K562 (cell line): ENCODE results near the gene LCNL1. TPM values are rescaled to one million over a fixed set of nuclear protein-coding genes. Genes with fewer than 3 reads are reported as not detected.

Experiments used
- BCL6 ChIP-seq: fragments of 250-450 bp; sonication (Bioruptor Pico); IDR thresholded peaks from 2 replicates; pipeline ENCODE4 v1.4.0; 2020
- CAMTA2 ChIP-seq: fragments of 250-450 bp; sonication (Bioruptor Pico); conservative IDR thresholded peaks from 2 replicates; pipeline ENCODE4 v1.5.1; 2022
- KLF13 ChIP-seq: fragments of 450-650 bp; IDR thresholded peaks from 2 replicates; pipeline ENCODE4 v1.6.1; 2016; ENCODE audit warnings: missing genetic modification characterization, low read depth, mild to moderate bottlenecking, missing compliant biosample characterization, moderate library complexity, borderline replicate concordance
- MTA3 ChIP-seq: fragments of 450-650 bp; formaldehyde crosslinking; IDR thresholded peaks from 2 replicates; pipeline ENCODE4 v1.6.1; 2017; ENCODE audit warnings: mild to moderate bottlenecking, borderline replicate concordance
- NFE2 ChIP-seq: IDR thresholded peaks from 2 replicates; pipeline ENCODE4 v1.6.1; 2014; ENCODE audit warnings: antibody characterized with exemption, low read depth
- POLR2B ChIP-seq: fragments of 450-650 bp; IDR thresholded peaks from 2 replicates; pipeline ENCODE4 v1.6.1; 2018; ENCODE audit warnings: low read depth; ENCODE audit not compliant: partially characterized antibody
- RCOR1 ChIP-seq, 2 experiments: IDR thresholded peaks; 2 replicates each; pipeline ENCODE4 v1.6.1; 2012; ENCODE audit warnings: low read depth in 2 of 2, low read length in 2 of 2, borderline replicate concordance in 1 of 2, improper control_type of control experiment in 1 of 2
- SIRT6 ChIP-seq: IDR thresholded peaks from one replicate; pipeline ENCODE4 v1.6.1; 2012; ENCODE audit warnings: low read depth, mild to moderate bottlenecking, control low read depth, inconsistent platforms, low read length, moderate library complexity
- TARDBP ChIP-seq: fragments of 450-650 bp; IDR thresholded peaks from 2 replicates; pipeline ENCODE4 v1.6.1; 2016
- TCF7L2 ChIP-seq: fragments of 150-350 bp; IDR thresholded peaks from 2 replicates; pipeline ENCODE4 v1.6.1; 2016; ENCODE audit warnings: low read depth, mild to moderate bottlenecking, low read length, moderate library complexity
- TGIF2 ChIP-seq: sonication (generic); formaldehyde crosslinking; IDR thresholded peaks from 2 replicates; pipeline ENCODE4 v1.8.1; 2022; ENCODE audit warnings: mild to moderate bottlenecking, missing genetic modification reagents, moderate library complexity
- ZNF140 ChIP-seq: fragments of 250-450 bp; sonication (Bioruptor Pico); IDR thresholded peaks from 2 replicates; pipeline ENCODE4 v1.8.0; 2021; ENCODE audit warnings: moderate library complexity, mild to moderate bottlenecking, inconsistent platforms
- ZNF197 ChIP-seq: fragments of 200-800 bp; sonication (Bioruptor generic); IDR thresholded peaks from 2 replicates; pipeline ENCODE4 v1.6.1; 2016; ENCODE audit warnings: low read depth, missing genetic modification characterization, missing compliant biosample characterization
- ZNF217 ChIP-seq: sonication (generic); formaldehyde crosslinking; IDR thresholded peaks from 2 replicates; pipeline ENCODE4 v1.8.0; 2022; ENCODE audit warnings: mild to moderate bottlenecking, missing genetic modification reagents
- polyA plus RNA-seq, 8 experiments: library from polyadenylated mRNA; depleted of rRNA in 4 of 8; stranded (reverse) in 5 of 8; unstranded in 3 of 8; fragments of >200 nt; fragmentation: Nextera tagmentation in 2 of 8; fragmentation: Illumina TruSeq in 1 of 8; extraction: Ambion mirVana in 2 of 8; extraction: Trizol in 1 of 8; gene quantifications; 2 replicates each; pipeline versions ENCODE4 v1.2.1 to v1.2.3, GENCODE V29; 2011 to 2014; ENCODE audit warnings: inconsistent platforms in 1 of 8, missing spikeins in 1 of 8
- total RNA-seq, 7 experiments: library from RNA; depleted of rRNA in 6 of 7; stranded (reverse); fragments of >200 nt in 6 of 7; fragmentation: Illumina TruSeq in 2 of 7; extraction: Trizol in 2 of 7; gene quantifications; 2 replicates each; pipeline versions ENCODE4 v1.2.1 to v1.2.3, GENCODE V29; 2011 to 2021; ENCODE audit warnings: low replicate concordance in 1 of 7
- TF ChIP-seq, protein P1 (sequence below): sonication (generic); formaldehyde crosslinking; IDR thresholded peaks from 2 replicates; pipeline ENCODE4 v1.8.1; 2023; ENCODE audit warnings: mild to moderate bottlenecking, missing genetic modification reagents
- TF ChIP-seq, protein P2 (sequence below): fragments of 250-450 bp; sonication (Bioruptor Pico); IDR thresholded peaks from 2 replicates; pipeline ENCODE4 v1.5.0; 2021
- TF ChIP-seq, protein P3 (sequence below): fragments of 450-650 bp; IDR thresholded peaks from 2 replicates; pipeline ENCODE4 v1.6.1; 2017; ENCODE audit warnings: antibody characterized with exemption, mild to moderate bottlenecking
- TF ChIP-seq, protein P4 (sequence below), 3 experiments: fragments of 200-800 bp in 1 of 3; fragments of 250-450 bp in 1 of 3; fragments of 450-650 bp in 1 of 3; sonication (Bioruptor Pico) in 1 of 3; sonication (Bioruptor generic) in 1 of 3; formaldehyde crosslinking in 1 of 3; IDR thresholded peaks; 2 replicates each; pipeline versions ENCODE4 v1.6.1 to v1.8.0; 2016 to 2022; ENCODE audit warnings: mild to moderate bottlenecking in 2 of 3, missing genetic modification characterization in 2 of 3, missing compliant biosample characterization in 1 of 3, moderate library complexity in 1 of 3

The LCNL1 gene
- total and polyA plus RNA-seq, 9 of the 15 experiments (the other 6 are each of a cell fraction or from before 2014, with no cell fraction given), result 0.04 to 0.16 (median 0.04) TPM; not detected in 4

GRCh38 chr9:136964171-136964689 is 18.6 kb upstream of the LCNL1 start (continued):
- TF ChIP-seq, protein P1, sequence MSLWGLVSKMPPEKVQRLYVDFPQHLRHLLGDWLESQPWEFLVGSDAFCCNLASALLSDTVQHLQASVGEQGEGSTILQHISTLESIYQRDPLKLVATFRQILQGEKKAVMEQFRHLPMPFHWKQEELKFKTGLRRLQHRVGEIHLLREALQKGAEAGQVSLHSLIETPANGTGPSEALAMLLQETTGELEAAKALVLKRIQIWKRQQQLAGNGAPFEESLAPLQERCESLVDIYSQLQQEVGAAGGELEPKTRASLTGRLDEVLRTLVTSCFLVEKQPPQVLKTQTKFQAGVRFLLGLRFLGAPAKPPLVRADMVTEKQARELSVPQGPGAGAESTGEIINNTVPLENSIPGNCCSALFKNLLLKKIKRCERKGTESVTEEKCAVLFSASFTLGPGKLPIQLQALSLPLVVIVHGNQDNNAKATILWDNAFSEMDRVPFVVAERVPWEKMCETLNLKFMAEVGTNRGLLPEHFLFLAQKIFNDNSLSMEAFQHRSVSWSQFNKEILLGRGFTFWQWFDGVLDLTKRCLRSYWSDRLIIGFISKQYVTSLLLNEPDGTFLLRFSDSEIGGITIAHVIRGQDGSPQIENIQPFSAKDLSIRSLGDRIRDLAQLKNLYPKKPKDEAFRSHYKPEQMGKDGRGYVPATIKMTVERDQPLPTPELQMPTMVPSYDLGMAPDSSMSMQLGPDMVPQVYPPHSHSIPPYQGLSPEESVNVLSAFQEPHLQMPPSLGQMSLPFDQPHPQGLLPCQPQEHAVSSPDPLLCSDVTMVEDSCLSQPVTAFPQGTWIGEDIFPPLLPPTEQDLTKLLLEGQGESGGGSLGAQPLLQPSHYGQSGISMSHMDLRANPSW (CRISPR knock-in tag), result no peak
- TF ChIP-seq TARDBP, result no peak
- no peak for TF ChIP-seq TCF7L2
- TF ChIP-seq, protein P2, sequence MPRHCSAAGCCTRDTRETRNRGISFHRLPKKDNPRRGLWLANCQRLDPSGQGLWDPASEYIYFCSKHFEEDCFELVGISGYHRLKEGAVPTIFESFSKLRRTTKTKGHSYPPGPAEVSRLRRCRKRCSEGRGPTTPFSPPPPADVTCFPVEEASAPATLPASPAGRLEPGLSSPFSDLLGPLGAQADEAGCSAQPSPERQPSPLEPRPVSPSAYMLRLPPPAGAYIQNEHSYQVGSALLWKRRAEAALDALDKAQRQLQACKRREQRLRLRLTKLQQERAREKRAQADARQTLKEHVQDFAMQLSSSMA (CRISPR knock-in tag), result no peak
- TF ChIP-seq BCL6 (CRISPR knock-in tag), result no peak
- TF ChIP-seq, protein P3, sequence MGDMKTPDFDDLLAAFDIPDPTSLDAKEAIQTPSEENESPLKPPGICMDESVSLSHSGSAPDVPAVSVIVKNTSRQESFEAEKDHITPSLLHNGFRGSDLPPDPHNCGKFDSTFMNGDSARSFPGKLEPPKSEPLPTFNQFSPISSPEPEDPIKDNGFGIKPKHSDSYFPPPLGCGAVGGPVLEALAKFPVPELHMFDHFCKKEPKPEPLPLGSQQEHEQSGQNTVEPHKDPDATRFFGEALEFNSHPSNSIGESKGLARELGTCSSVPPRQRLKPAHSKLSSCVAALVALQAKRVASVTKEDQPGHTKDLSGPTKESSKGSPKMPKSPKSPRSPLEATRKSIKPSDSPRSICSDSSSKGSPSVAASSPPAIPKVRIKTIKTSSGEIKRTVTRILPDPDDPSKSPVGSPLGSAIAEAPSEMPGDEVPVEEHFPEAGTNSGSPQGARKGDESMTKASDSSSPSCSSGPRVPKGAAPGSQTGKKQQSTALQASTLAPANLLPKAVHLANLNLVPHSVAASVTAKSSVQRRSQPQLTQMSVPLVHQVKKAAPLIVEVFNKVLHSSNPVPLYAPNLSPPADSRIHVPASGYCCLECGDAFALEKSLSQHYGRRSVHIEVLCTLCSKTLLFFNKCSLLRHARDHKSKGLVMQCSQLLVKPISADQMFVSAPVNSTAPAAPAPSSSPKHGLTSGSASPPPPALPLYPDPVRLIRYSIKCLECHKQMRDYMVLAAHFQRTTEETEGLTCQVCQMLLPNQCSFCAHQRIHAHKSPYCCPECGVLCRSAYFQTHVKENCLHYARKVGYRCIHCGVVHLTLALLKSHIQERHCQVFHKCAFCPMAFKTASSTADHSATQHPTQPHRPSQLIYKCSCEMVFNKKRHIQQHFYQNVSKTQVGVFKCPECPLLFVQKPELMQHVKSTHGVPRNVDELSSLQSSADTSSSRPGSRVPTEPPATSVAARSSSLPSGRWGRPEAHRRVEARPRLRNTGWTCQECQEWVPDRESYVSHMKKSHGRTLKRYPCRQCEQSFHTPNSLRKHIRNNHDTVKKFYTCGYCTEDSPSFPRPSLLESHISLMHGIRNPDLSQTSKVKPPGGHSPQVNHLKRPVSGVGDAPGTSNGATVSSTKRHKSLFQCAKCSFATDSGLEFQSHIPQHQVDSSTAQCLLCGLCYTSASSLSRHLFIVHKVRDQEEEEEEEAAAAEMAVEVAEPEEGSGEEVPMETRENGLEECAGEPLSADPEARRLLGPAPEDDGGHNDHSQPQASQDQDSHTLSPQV, result peak; percentile 47
- no peak for TF ChIP-seq KLF13 (tag)
- TF ChIP-seq SIRT6, result no peak
- no peak for TF ChIP-seq ZNF197 (CRISPR knock-in tag)
- TF ChIP-seq, protein P4, sequence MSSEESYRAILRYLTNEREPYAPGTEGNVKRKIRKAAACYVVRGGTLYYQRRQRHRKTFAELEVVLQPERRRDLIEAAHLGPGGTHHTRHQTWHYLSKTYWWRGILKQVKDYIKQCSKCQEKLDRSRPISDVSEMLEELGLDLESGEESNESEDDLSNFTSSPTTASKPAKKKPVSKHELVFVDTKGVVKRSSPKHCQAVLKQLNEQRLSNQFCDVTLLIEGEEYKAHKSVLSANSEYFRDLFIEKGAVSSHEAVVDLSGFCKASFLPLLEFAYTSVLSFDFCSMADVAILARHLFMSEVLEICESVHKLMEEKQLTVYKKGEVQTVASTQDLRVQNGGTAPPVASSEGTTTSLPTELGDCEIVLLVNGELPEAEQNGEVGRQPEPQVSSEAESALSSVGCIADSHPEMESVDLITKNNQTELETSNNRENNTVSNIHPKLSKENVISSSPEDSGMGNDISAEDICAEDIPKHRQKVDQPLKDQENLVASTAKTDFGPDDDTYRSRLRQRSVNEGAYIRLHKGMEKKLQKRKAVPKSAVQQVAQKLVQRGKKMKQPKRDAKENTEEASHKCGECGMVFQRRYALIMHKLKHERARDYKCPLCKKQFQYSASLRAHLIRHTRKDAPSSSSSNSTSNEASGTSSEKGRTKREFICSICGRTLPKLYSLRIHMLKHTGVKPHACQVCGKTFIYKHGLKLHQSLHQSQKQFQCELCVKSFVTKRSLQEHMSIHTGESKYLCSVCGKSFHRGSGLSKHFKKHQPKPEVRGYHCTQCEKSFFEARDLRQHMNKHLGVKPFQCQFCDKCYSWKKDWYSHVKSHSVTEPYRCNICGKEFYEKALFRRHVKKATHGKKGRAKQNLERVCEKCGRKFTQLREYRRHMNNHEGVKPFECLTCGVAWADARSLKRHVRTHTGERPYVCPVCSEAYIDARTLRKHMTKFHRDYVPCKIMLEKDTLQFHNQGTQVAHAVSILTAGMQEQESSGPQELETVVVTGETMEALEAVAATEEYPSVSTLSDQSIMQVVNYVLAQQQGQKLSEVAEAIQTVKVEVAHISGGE (CRISPR knock-in tag; IDR thresholded peaks at IDR 0.05), result peak in 1 of 3 experiments; percentile 47; a peak in 1 of 6 replicates
- TF ChIP-seq ZNF140 (CRISPR knock-in tag), result no peak
- TF ChIP-seq CAMTA2 (CRISPR knock-in tag), result no peak
- TF ChIP-seq ZNF217 (CRISPR knock-in tag), result no peak
- no peak for TF ChIP-seq NFE2
- peak; percentile 29 for TF ChIP-seq POLR2B
- no peak for TF ChIP-seq TGIF2
- TF ChIP-seq RCOR1 (IDR thresholded peaks at IDR 0.05; ENCODE audit: borderline replicate concordance in 1 of 2, low read depth in 2 of 2, low read length in 2 of 2), result peak in 1 of 2 experiments; percentile 66; a peak in 2 of 4 replicates
- peak; percentile 19; the same call in 1 of the 2 replicates for TF ChIP-seq MTA3
